ENCODE measurements around the gene TSC22D4. TPM values are rescaled to one million over a fixed set of nuclear protein-coding genes. Genes with fewer than 3 reads are reported as not detected.
"Not testable (repeated sequence)": the region's sequence is repeated elsewhere in the genome, so short reads cannot be mapped to it uniquely, and the experiment has no call there.

The TSC22D4 gene
- total RNA-seq, 1 experiment from 2014 or later = 35.8 TPM

GRCh38 chr7:100472121-100472851 lies 6.7 kb downstream of the TSC22D4 start:
- peak; percentile 69 for DNase-seq
- Histone ChIP-seq H3K4me3 (ENCODE audit: insufficient read depth, low read depth, low read length) (no peak overlapping the region), H3K36me3 (replicated peaks; ENCODE audit: control insufficient read depth, insufficient read depth, low read length) (no peaks in the 10 kb centered on the region; the same call in none of the 2 replicates), H3K27me3 (ENCODE audit: control insufficient read depth, insufficient read depth, low read length) (no peaks in the 10 kb centered on the region)

- H3K4me3 ChIP-seq (ENCODE audit: insufficient read depth, low read depth, low read length) = no peak overlapping the region
- no peaks in the 10 kb centered on the region for H3K27me3 ChIP-seq (ENCODE audit: control insufficient read depth, insufficient read depth, low read length)
- no peaks in the 10 kb centered on the region; the same call in none of the 2 replicates for H3K36me3 ChIP-seq (replicated peaks; ENCODE audit: control insufficient read depth, insufficient read depth, low read length)
- peak; percentile 39 for DNase-seq
These were observed 8.0 kb downstream of the TSC22D4 start for GRCh38 chr7:100471021-100471420.

GRCh38 chr7:100469227-100470044 lies 9.6 kb downstream of the TSC22D4 start:
- peak; percentile 98 for DNase-seq
- no peaks in the 10 kb centered on the region for H3K27me3 ChIP-seq (ENCODE audit: control insufficient read depth, insufficient read depth, low read length)
- no peaks in the 10 kb centered on the region; the same call in none of the 2 replicates for H3K36me3 ChIP-seq (replicated peaks; ENCODE audit: control insufficient read depth, insufficient read depth, low read length)
- H3K4me3 ChIP-seq (ENCODE audit: insufficient read depth, low read depth, low read length) = no peak overlapping the region

DNA sequence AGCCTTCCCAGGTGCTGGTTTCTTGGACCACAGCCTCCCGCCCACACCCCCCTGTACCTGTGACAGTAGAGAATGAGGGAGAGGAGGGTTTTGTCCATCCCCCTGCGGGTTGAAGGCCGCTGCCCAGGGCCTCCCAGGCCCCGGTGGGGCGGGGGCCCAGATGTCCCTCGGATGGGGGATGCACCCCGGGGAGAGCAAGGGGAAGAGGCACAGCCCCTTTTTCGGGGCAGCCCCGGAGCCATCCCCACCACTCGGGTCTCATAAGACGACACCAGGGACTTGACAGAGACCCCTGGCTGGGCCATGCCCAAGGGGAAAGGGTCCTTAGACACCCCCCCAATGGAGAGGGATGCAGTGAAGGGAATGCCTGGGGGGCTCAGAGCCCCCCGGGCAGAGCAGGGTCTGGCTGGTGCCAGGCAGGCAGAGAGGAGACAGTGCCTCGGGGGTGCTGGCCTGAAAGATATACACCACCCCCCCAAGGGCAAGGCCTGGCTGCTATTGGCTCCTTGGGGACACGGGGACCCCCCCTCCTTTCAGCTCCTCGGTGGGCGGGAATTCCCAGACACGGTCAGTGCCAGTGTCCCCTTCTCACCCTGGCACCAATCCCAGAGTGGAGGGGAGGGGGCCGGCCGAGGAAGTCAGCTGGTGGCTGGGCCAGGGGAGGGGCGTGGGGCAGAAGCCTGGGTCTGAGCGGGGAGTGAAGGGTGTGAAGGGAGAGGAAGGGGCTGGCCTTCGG lies 11.2 kb downstream of the TSC22D4 start:
- peak; percentile 50 for DNase-seq
- Histone ChIP-seq H3K4me3 (ENCODE audit: insufficient read depth, low read depth, low read length) (no peak overlapping the region), H3K36me3 (replicated peaks; ENCODE audit: control insufficient read depth, insufficient read depth, low read length) (no peaks in the 10 kb centered on the region; the same call in 1 of the 2 replicates), H3K27me3 (ENCODE audit: control insufficient read depth, insufficient read depth, low read length) (no peaks in the 10 kb centered on the region)

DNA sequence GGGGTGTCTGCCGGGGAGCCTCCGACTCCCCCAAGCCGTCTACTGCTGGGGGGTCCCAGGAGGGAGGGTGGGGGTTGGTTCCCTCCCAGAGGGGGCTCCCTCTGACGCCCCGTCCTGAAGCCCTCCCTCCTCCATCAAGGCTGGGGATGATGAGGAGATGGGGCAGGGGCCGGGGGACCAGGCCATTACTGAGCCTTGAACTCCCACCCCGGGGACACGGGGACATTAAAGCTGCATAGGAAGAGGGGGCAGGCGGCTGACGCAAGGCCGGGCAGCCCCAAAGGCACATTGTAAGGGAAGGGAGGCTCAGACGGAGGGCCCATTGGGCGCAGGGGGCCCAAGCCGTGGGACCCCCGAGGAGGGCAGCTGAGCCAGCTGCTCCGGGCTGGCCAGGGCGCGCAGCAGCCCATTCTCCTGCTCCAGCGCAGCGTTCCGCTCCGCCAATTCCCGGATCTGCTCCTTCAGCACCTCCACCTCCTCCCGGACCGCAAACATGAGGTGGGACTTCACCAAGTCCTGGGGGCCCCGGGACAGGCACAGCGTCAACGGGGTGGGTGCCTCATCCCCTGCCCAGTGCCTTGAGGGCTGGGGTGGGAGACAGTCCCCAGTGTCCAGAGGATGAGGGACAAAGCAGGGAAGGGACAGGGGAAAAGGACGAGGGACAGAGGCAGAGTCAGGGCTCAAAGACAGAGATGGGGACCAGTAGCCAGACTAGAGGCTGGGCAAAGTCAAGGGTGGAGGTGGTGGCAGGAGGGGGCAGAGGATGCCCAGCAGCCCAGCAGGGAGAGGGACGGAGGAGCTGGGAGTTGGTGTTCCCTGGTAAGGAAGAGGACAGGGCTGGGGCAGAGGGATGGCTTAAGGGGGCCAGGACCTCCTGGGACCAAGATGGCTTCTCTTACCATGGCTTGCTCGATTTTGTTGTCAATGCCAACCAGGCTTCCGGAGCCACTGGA lies 12.1 kb downstream of the TSC22D4 start:
- DNase-seq = peak; percentile 65
- H3K4me3 ChIP-seq (ENCODE audit: insufficient read depth, low read depth, low read length) = no peak overlapping the region
- no peaks in the 10 kb centered on the region; the same call in 1 of the 2 replicates for H3K36me3 ChIP-seq (replicated peaks; ENCODE audit: control insufficient read depth, insufficient read depth, low read length)
- H3K27me3 ChIP-seq (ENCODE audit: control insufficient read depth, insufficient read depth, low read length) = no peaks in the 10 kb centered on the region

- DNase-seq = peak; percentile 97
- Histone ChIP-seq H3K4me3 (ENCODE audit: insufficient read depth, low read depth, low read length) (peak overlapping the region; percentile 17; the same call in 1 of the 2 replicates), H3K36me3 (replicated peaks; ENCODE audit: control insufficient read depth, insufficient read depth, low read length) (no peaks in the 10 kb centered on the region), H3K27me3 (ENCODE audit: control insufficient read depth, insufficient read depth, low read length) (no peaks in the 10 kb centered on the region)
These were observed 13.2 kb downstream of the TSC22D4 start for GRCh38 chr7:100465702-100466311.

DNA sequence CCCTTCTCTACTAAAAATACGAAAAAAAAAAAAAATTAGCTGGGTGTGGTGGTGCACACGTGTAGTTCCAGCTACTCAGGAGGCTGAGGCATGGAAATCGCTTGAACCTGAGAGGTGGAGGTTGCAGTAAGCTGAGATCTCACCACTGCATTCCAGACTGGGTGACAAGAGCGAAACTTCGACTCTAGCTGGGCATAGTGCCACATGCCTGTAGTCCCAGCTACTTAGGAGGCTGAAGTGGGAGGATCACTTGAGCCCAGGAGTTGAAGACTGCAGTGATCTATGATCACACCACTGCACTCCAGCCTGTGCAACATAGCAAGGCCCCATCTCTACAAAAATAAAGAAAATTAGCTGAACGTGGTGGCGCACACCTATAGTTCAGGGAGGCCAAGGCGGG lies 13.7 kb downstream of the TSC22D4 start:
- Histone ChIP-seq H3K27me3 (ENCODE audit: control insufficient read depth, insufficient read depth, low read length) (no peaks in the 10 kb centered on the region), H3K4me3 (ENCODE audit: insufficient read depth, low read depth, low read length) (no peak overlapping the region), H3K36me3 (replicated peaks; ENCODE audit: control insufficient read depth, insufficient read depth, low read length) (no peaks in the 10 kb centered on the region)
- DNase-seq = no peak

DNA sequence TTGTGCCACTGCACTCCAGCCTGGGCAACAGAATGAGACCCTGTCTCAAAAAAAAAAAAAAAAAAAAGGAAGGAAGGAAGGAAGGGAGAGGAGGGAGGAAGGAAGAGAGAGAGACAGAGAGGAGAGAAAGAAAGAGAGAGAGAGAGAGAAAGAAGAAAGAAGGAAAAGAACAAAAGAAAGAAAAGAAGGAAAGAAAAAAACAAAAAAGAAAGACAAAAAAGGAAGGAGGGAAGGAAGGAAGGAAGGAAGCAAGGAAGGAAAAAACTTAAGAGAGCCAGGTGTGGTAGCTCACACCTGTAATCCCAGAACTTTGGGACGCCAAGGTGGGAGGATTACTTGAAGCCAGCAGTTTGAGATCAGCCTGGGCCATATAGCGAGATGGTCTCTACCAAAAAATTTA lies 14.2 kb downstream of the TSC22D4 start:
- H3K27me3 ChIP-seq (ENCODE audit: control insufficient read depth, insufficient read depth, low read length) = no peaks in the 10 kb centered on the region
- no peak overlapping the region for H3K4me3 ChIP-seq (ENCODE audit: insufficient read depth, low read depth, low read length)
- no peaks in the 10 kb centered on the region for H3K36me3 ChIP-seq (replicated peaks; ENCODE audit: control insufficient read depth, insufficient read depth, low read length)
- no peak for DNase-seq

GRCh38 chr7:100464210-100464660 lies 14.8 kb downstream of the TSC22D4 start, which contains the start of gene SPACDR:
TSS of gene SPACDR (minus strand) at chr7:100464260. CDS start at chr7:100464025, 235 bp downstream.
- no peaks in the 10 kb centered on the region for H3K36me3 ChIP-seq (replicated peaks; ENCODE audit: control insufficient read depth, insufficient read depth, low read length)
- no peak within 1 kb of the TSS for H3K4me3 ChIP-seq (ENCODE audit: insufficient read depth, low read depth, low read length)
- no peak for DNase-seq
- H3K27me3 ChIP-seq (ENCODE audit: control insufficient read depth, insufficient read depth, low read length) = no peaks in the 10 kb centered on the region

- no peaks in the 10 kb centered on the region for H3K36me3 ChIP-seq (replicated peaks; ENCODE audit: control insufficient read depth, insufficient read depth, low read length)
- H3K4me3 ChIP-seq (ENCODE audit: insufficient read depth, low read depth, low read length) = no peak overlapping the region
- H3K27me3 ChIP-seq (ENCODE audit: control insufficient read depth, insufficient read depth, low read length) = no peaks in the 10 kb centered on the region
- no peak for DNase-seq
These were observed 22.0 kb downstream of the TSC22D4 start for GRCh38 chr7:100457033-100457432.

GRCh38 chr7:100456562-100456961 lies 22.5 kb downstream of the TSC22D4 start:
- H3K4me3 ChIP-seq (ENCODE audit: insufficient read depth, low read depth, low read length) = no peak overlapping the region
- H3K27me3 ChIP-seq (ENCODE audit: control insufficient read depth, insufficient read depth, low read length) = no peaks in the 10 kb centered on the region
- H3K36me3 ChIP-seq (replicated peaks; ENCODE audit: control insufficient read depth, insufficient read depth, low read length) = no peaks in the 10 kb centered on the region
- peak; percentile 82 for DNase-seq

- H3K36me3 ChIP-seq (replicated peaks; ENCODE audit: control insufficient read depth, insufficient read depth, low read length) = no peaks in the 10 kb centered on the region
- H3K27me3 ChIP-seq (ENCODE audit: control insufficient read depth, insufficient read depth, low read length) = no peaks in the 10 kb centered on the region
- H3K4me3 ChIP-seq (ENCODE audit: insufficient read depth, low read depth, low read length) = no peak overlapping the region
- no peak for DNase-seq
These were observed 23.8 kb downstream of the TSC22D4 start for GRCh38 chr7:100455206-100455605.

- not testable (repeated sequence) for H3K4me3 ChIP-seq (ENCODE audit: insufficient read depth, low read depth, low read length); H3K27me3 ChIP-seq (ENCODE audit: control insufficient read depth, insufficient read depth, low read length); DNase-seq; H3K36me3 ChIP-seq (replicated peaks; ENCODE audit: control insufficient read depth, insufficient read depth, low read length)
These were observed 25.2 kb downstream of the TSC22D4 start for GRCh38 chr7:100453854-100454253.

Data from H7 (cell line).